BLaER1 treated with 17β-estradiol and CSF1 and Interleukin-3, amounts not matched to agents 10 nM and 100 nM (cell line): ENCODE measurements around the gene LCN9.

Experiments used
- H3K27ac ChIP-seq, 11 experiments: shearing (Covaris generic); formaldehyde crosslinking; 2 replicates each; pipeline ENCODE4 v1.8.1; 2022
- H3K27me3 ChIP-seq, 11 experiments: shearing (Covaris generic); formaldehyde crosslinking; 2 replicates each; pipeline ENCODE4 v1.8.1; 2022
- H3K36me3 ChIP-seq, 11 experiments: shearing (Covaris generic); formaldehyde crosslinking; 2 replicates each; pipeline ENCODE4 v1.8.1; 2022
- H3K4me1 ChIP-seq, 10 experiments: shearing (Covaris generic); formaldehyde crosslinking; 2 replicates each; pipeline ENCODE4 v1.8.1; 2022
- H3K4me2 ChIP-seq, 11 experiments: shearing (Covaris generic); formaldehyde crosslinking; 2 replicates each; pipeline ENCODE4 v1.8.1; 2022
- H3K4me3 ChIP-seq, 10 experiments: shearing (Covaris generic); formaldehyde crosslinking; 2 replicates each; pipeline ENCODE4 v1.8.1; 2022
- H3K9ac ChIP-seq, 11 experiments: shearing (Covaris generic); formaldehyde crosslinking; 2 replicates each; pipeline ENCODE4 v1.8.1; 2022
- H3K9me3 ChIP-seq, 11 experiments: shearing (Covaris generic); formaldehyde crosslinking; replicated peaks in 1 of 11; 2 replicates each; pipeline ENCODE4 v1.8.1; 2022
- H4K20me1 ChIP-seq, 11 experiments: shearing (Covaris generic); formaldehyde crosslinking; 2 replicates each; pipeline ENCODE4 v1.8.1; 2022
- Cebpa-rat ChIP-seq, 11 experiments: shearing (Covaris generic); IDR thresholded peaks; 2 replicates each; pipeline ENCODE4 v1.8.1; 2022

The LCN9 gene

DNA sequence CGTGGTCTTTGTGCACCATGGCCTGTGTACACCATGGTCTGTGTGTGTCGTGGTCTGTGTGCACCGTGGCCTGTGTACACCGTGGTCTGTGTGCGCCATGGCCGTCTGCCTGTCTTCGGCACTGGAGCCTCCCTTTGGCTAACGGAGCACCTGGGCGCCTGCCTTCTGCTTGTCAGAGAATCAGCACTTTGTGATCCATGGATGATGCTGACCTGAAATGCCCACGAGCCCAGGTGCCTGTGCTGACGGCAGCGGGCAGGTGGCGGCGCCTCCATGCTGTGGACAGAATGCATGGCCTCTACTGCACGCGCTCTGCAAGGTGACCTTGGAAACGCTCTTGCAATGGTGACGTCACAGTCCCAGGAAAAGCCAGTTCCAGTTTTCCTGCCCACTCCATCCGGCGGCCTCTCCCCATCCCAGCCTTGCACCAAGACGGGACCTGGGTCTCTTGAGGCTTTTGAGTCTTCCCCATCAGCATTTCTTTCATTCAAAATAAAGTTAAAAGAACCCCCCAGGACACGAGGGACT, 14.6 kb downstream of the LCN9 start:
- TF ChIP-seq Cebpa-rat (IDR thresholded peaks at IDR 0.05): no peak
- Histone ChIP-seq H3K4me1 (no peaks in the 10 kb centered on the region), H3K4me2 (no peak overlapping the region), H3K27ac (no peak overlapping the region), H3K36me3 (no peaks in the 10 kb centered on the region), H4K20me1 (peaks cover 0 to 5% (median 0%) of the 10 kb centered on the region in 11 experiments; a peak in 3 of 22 replicates), H3K9me3 (no peaks in the 10 kb centered on the region), H3K4me3 (no peak overlapping the region), H3K9ac (no peak overlapping the region), H3K27me3 (no peaks in the 10 kb centered on the region)

DNA sequence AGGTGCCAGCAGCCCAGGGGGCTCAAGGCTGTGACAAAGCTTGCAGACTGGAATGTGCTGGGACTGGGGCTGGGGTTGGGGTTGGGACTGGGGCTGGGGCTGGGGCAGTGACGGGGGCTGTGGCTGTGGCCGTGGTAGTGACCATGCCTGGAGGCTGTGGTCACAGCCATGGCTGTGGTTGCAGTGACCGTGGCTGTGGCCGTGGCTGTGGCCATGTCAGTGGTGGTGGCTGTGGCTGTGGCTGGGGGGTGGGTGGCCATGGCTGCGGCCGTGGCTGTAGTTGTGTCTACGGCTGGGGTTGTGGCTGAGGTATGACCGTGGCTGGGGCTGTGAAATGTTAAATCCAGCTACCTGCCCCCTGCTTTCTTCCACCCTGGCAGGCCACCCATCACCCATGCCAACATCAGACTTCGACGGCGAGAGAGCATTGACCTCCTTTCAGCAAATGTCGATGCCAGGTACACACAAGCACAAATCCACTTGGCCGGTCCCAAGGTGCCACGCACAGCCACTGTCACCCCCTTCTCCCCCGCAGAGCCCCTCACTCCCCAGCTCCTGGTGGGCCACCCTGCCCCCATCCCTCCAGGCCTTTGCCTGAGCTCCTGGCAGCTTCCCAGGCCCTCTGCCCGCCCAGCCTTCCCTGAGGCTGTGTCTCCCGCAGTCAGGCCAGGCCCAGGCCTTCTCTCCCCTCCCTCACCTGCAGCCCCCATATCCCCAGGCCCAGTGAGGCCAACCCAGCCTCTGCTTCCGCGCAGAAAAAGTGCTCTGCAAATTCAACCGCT, 15.3 kb downstream of the LCN9 start:
- no peak overlapping the region for H3K4me3 ChIP-seq
- H3K9ac ChIP-seq: no peak overlapping the region
- no peaks in the 10 kb centered on the region for H3K27me3 ChIP-seq
- H3K4me2 ChIP-seq: no peak overlapping the region
- no peaks in the 10 kb centered on the region for H3K36me3 ChIP-seq
- no peaks in the 10 kb centered on the region for H3K9me3 ChIP-seq
- H3K27ac ChIP-seq: no peak overlapping the region
- TF ChIP-seq Cebpa-rat (IDR thresholded peaks at IDR 0.05): no peak
- peaks cover 0 to 5% (median 0%) of the 10 kb centered on the region in 11 experiments; a peak in 3 of 22 replicates for H4K20me1 ChIP-seq
- H3K4me1 ChIP-seq: no peaks in the 10 kb centered on the region

DNA sequence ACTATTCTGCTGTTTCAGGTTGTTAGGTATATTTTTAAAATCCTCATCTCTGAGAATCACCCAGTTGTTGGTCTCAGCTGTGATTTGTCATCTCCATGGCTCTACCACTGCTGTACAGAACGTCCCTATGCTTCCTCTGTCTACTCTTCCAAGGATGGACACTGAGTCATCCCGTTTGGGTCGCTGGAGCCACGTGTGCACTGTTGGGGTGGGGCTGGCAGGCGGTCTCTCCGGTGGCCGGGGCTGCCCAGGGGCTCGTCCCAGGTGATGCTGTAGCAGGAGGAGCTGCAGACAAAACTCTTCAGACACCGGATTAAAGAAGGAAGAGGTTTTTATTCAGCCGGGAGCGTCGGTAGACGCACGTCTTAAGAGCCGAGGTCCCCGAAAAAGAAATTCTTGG, 16.9 kb downstream of the LCN9 start:
- Histone ChIP-seq H3K27ac (no peak overlapping the region), H3K27me3 (no peaks in the 10 kb centered on the region)

DNA sequence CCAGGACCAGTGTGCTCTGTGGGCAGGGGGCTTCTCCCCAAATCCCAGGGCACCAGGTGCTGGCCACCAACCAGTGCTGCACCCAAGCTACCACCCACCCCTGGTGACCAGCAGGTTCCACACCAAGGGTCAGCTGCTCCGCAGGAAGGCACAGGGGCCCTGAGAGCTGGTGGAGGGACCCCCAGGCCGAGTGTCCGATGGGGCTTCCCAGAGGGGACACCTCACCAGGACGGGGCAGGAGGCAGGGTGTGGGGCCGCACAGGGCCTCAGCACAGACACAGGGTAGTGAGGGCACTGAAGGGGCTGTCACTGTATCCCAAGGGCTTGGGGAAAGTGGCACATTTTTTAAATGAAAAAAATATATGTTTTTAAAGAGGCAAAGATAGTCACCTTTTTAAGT, 18.1 kb downstream of the LCN9 start:
- Histone ChIP-seq H3K27me3 (no peaks in the 10 kb centered on the region), H4K20me1 (peaks cover 0 to 5% (median 0%) of the 10 kb centered on the region in 11 experiments; a peak in 3 of 22 replicates), H3K36me3 (no peaks in the 10 kb centered on the region), H3K4me1 (peaks cover 0 to under 1% (median 0%) of the 10 kb centered on the region in 10 experiments; a peak in 3 of 20 replicates), H3K9me3 (no peaks in the 10 kb centered on the region), H3K9ac (no peak overlapping the region), H3K4me2 (no peak overlapping the region), H3K27ac (no peak overlapping the region), H3K4me3 (no peak overlapping the region)
- no peak for TF ChIP-seq Cebpa-rat (IDR thresholded peaks at IDR 0.05)

More for the DNA sequence above, 16.9 kb downstream of the LCN9 start:
- no peaks in the 10 kb centered on the region for H3K9me3 ChIP-seq
- H3K4me2 ChIP-seq: no peak overlapping the region
- no peak overlapping the region for H3K4me3 ChIP-seq
- no peaks in the 10 kb centered on the region for H3K36me3 ChIP-seq
- H3K4me1 ChIP-seq: no peaks in the 10 kb centered on the region
- no peak for TF ChIP-seq Cebpa-rat (IDR thresholded peaks at IDR 0.05)
- no peak overlapping the region for H3K9ac ChIP-seq
- peaks cover 0 to 5% (median 0%) of the 10 kb centered on the region in 11 experiments; a peak in 3 of 22 replicates for H4K20me1 ChIP-seq

DNA sequence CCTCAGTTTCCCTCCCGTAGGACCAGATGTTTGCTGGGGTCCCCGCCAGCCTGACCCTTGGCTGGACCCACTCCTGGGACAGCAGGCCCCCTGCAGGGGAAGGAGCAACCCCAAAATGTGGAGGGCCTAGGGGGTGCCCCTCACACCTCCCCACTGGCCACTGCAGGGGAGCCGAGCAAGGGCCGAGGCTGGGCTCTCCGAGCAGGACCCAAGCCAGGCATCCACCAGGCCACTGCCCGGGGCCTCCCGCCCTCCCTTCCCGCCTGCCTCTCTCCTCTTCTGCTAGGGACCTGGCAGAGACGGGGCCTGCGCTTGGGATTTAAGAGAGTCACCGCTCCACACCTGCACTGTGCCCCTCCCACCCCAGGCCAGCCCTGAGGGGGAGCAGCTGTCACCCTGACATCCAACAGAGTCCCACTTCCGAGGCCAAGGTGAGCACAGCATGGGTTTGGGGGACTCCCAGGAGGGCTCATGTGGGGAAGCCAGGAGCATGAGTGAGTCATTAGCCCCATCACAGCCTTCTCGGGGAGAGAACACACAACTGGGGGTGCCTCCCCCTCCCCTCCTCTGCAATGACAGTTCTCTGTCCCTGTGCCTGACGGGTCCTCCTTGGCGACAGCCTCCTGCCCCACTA, 20.4 kb downstream of the LCN9 start:
- H3K4me3 ChIP-seq: no peak overlapping the region
- H3K36me3 ChIP-seq: no peaks in the 10 kb centered on the region
- H3K27me3 ChIP-seq: no peaks in the 10 kb centered on the region
- no peak overlapping the region for H3K27ac ChIP-seq
- no peaks in the 10 kb centered on the region for H3K9me3 ChIP-seq
- H4K20me1 ChIP-seq: peaks cover 0 to 18% (median 0%) of the 10 kb centered on the region in 11 experiments; a peak in 2 of 22 replicates
- TF ChIP-seq Cebpa-rat (IDR thresholded peaks at IDR 0.05): no peak
- H3K4me2 ChIP-seq: no peak overlapping the region
- no peak overlapping the region for H3K9ac ChIP-seq
- H3K4me1 ChIP-seq: peaks cover 0 to 6% (median 0%) of the 10 kb centered on the region in 10 experiments; a peak in 4 of 20 replicates

DNA sequence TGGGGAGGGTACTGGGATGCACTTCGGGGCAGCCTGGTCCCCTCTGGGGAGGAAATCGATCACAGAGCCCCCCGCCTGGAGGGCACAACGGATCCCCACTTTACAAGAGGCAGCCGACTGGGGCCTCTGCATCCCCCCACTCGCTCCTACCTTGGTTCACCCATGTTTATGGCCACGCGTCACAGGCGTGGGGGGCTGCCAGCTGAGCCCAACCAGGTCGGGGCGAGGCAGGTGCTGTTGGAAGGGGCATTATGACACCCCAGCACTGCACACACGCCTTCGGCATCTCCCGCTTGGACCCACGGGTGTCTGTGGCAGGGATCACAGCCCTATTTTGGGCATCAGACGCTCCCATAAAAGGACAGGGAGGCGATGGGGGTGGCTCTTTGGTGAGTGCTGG, 21.6 kb downstream of the LCN9 start:
- no peaks in the 10 kb centered on the region for H3K9me3 ChIP-seq
- no peak overlapping the region for H3K27ac ChIP-seq
- H3K4me1 ChIP-seq: peaks cover 0 to 6% (median 0%) of the 10 kb centered on the region in 10 experiments; a peak in 4 of 20 replicates

DNA sequence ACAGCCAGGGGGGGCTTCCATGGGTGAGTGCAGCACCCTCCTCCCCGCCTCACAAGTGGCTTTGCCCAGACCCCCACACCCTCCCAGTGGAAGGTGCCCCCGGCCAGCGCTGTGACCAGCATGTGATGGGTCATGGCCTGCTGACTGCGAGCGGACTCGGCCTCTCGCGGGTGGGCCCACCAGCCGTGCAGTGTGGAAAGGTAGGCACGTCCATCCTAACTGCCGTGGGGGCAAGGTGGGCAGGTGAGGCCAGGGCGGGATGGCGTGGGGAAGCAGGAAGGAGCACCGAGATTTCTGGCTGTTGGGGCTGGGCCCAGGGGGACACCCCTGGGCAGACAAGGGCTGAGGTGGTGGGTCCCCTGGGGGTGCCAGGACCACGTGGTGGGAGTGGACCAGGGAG, 24.1 kb downstream of the LCN9 start:
- Histone ChIP-seq H3K4me2 (no peak overlapping the region), H3K27me3 (no peaks in the 10 kb centered on the region), H3K27ac (no peak overlapping the region), H3K9ac (no peak overlapping the region), H4K20me1 (peaks cover 0 to 25% (median 0%) of the 10 kb centered on the region in 11 experiments; a peak in 3 of 22 replicates), H3K36me3 (no peaks in the 10 kb centered on the region), H3K4me1 (peaks cover 0 to 6% (median 0%) of the 10 kb centered on the region in 10 experiments; a peak in 4 of 20 replicates), H3K4me3 (no peak overlapping the region), H3K9me3 (no peaks in the 10 kb centered on the region)
- TF ChIP-seq Cebpa-rat (IDR thresholded peaks at IDR 0.05): no peak

More for the DNA sequence above, 21.6 kb downstream of the LCN9 start:
- no peak overlapping the region for H3K9ac ChIP-seq
- TF ChIP-seq Cebpa-rat (IDR thresholded peaks at IDR 0.05): no peak
- H3K4me3 ChIP-seq: no peak overlapping the region
- H3K27me3 ChIP-seq: no peaks in the 10 kb centered on the region
- H3K36me3 ChIP-seq: no peaks in the 10 kb centered on the region
- H3K4me2 ChIP-seq: no peak overlapping the region
- H4K20me1 ChIP-seq: peaks cover 0 to 25% (median 0%) of the 10 kb centered on the region in 11 experiments; a peak in 1 of 22 replicates

DNA sequence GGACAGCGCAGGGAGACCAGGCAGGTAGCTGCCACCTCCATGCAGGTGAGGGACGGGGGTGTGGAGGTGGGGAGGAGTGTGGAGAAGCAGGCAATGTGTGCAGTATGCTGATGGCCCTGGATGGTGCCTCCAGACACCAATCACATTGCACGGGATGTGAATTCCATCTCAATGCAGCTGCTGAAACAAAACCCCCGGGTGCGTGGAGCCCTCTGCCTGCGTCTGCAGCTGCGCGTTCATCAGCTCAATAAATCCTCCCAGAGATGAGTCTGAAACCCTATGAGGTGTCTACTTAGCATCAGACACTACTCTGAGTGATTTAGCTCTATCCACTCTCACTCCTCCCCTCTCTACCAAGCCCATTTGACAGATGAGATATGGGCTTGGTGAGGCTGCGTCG, 25.9 kb downstream of the LCN9 start:
- Histone ChIP-seq H4K20me1 (peaks cover 0 to 38% (median 0%) of the 10 kb centered on the region in 11 experiments; a peak in 3 of 22 replicates), H3K9ac (no peak overlapping the region), H3K27ac (no peak overlapping the region), H3K9me3 (no peaks in the 10 kb centered on the region), H3K4me3 (no peak overlapping the region), H3K27me3 (no peaks in the 10 kb centered on the region; a peak in 1 of 22 replicates), H3K36me3 (no peaks in the 10 kb centered on the region), H3K4me2 (no peak overlapping the region), H3K4me1 (peaks cover 0 to 10% (median 0%) of the 10 kb centered on the region in 10 experiments; a peak in 4 of 20 replicates)
- TF ChIP-seq Cebpa-rat (IDR thresholded peaks at IDR 0.05): no peak

DNA sequence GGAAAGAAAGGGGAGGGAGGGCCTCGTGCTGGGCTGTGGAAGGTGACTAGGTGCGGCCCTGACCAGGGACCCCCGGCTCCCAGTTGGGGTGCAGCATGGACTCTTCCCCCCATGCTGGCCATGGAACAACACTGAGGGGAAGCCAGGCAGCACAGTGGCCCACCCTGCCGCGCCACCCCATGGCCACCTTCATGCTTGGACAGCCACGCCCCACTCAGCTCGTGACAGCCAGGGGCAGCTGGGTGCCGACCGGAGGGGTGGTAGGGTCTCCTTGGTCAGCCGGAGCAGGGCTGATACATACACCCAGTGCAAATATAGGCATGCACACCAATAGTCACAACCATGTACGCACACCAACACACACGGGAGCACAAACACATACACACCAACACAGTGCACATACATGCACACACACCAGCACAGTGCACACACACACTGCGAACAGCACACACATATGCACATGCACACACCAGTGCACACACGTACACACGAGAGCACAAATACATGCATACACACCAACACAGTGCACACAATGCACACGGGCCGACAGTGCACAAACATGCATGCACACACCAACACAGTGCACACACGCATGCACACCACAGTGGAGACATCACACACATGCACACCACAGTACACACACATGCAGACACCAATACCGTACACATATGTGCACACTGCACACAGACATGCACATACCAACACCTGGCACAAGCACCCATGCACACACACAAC, 27.9 kb downstream of the LCN9 start:
- no peak overlapping the region for H3K4me3 ChIP-seq
- peaks cover 0 to 54% (median 0%) of the 10 kb centered on the region in 11 experiments; a peak in 3 of 22 replicates for H4K20me1 ChIP-seq
- H3K36me3 ChIP-seq: no peaks in the 10 kb centered on the region
- H3K9ac ChIP-seq: no peak overlapping the region
- no peaks in the 10 kb centered on the region; a peak in 1 of 22 replicates for H3K27me3 ChIP-seq
- no peaks in the 10 kb centered on the region for H3K9me3 ChIP-seq
- peaks cover 0 to 10% (median 0%) of the 10 kb centered on the region in 10 experiments; a peak in 4 of 20 replicates for H3K4me1 ChIP-seq
- TF ChIP-seq Cebpa-rat (IDR thresholded peaks at IDR 0.05): no peak
- no peak overlapping the region for H3K27ac ChIP-seq
- no peak overlapping the region for H3K4me2 ChIP-seq
